ENCODE measurements around the gene RPL15. TPM values are rescaled to one million over a fixed set of nuclear protein-coding genes. Genes with fewer than 3 reads are reported as not detected.
A peak's percentile ranks its signal among the peaks of the same experiment; 100 is the strongest.

The RPL15 gene
- total and polyA plus RNA-seq, 2 donors, result 2,735 to 3,715 TPM

GRCh38 chr3:23945913-23946687 lies 29.2 kb downstream of the RPL15 start:
- H3K36me3 ChIP-seq (ENCODE audit: insufficient read depth), result no peaks in the 10 kb centered on the region
- under 1% methylated on average over 87 of the region's 87 CpGs for WGBS

GRCh38 chr3:23948761-23949160 lies 31.8 kb downstream of the RPL15 start:
- Histone ChIP-seq H3K36me3 (ENCODE audit: insufficient read depth) (no peaks in the 10 kb centered on the region), H3K4me3 (ENCODE audit: low read depth, low read length) (no peak overlapping the region), H3K4me1 (ENCODE audit: insufficient read depth) (peaks cover 4% of the 10 kb centered on the region), H3K27ac (ENCODE audit: low read depth) (no peak overlapping the region)
- DNase-seq (ENCODE audit: extremely low spot score), result no peak
- 86% methylated on average over 2 of the region's 2 CpGs for WGBS

More at GRCh38 chr3:23945913-23946687, 29.2 kb downstream of the RPL15 start:
- Histone ChIP-seq H3K4me3 (ENCODE audit: low read depth, low read length) (peak overlapping the region; percentile 49), H3K27ac (ENCODE audit: low read depth) (peak overlapping the region; percentile 88), H3K4me1 (ENCODE audit: insufficient read depth) (peaks cover 4% of the 10 kb centered on the region)
- peak; percentile 84 for DNase-seq (ENCODE audit: extremely low spot score)

- no peak overlapping the region for H3K4me3 ChIP-seq (ENCODE audit: low read depth, low read length)
- H3K36me3 ChIP-seq (ENCODE audit: insufficient read depth), result no peaks in the 10 kb centered on the region
- no peak for DNase-seq (ENCODE audit: extremely low spot score)
- no peak overlapping the region for H3K27ac ChIP-seq (ENCODE audit: low read depth)
- H3K4me1 ChIP-seq (ENCODE audit: insufficient read depth), result peaks cover 4% of the 10 kb centered on the region
Measured at GRCh38 chr3:23949784-23950183, 32.9 kb downstream of the RPL15 start.

- no peak for DNase-seq (ENCODE audit: extremely low spot score)
- H3K36me3 ChIP-seq (ENCODE audit: insufficient read depth), result no peaks in the 10 kb centered on the region
- H3K4me3 ChIP-seq (ENCODE audit: low read depth, low read length), result no peak overlapping the region
- no peak overlapping the region for H3K27ac ChIP-seq (ENCODE audit: low read depth)
- H3K4me1 ChIP-seq (ENCODE audit: insufficient read depth), result peaks cover 4% of the 10 kb centered on the region
Measured at GRCh38 chr3:23950293-23950692, 33.4 kb downstream of the RPL15 start.

GRCh38 chr3:23952646-23953045 lies 35.7 kb downstream of the RPL15 start:
- 86% methylated on average over 4 of the region's 4 CpGs for WGBS
- Histone ChIP-seq H3K36me3 (ENCODE audit: insufficient read depth) (no peaks in the 10 kb centered on the region), H3K4me3 (ENCODE audit: low read depth, low read length) (no peak overlapping the region), H3K4me1 (ENCODE audit: insufficient read depth) (peaks cover 4% of the 10 kb centered on the region), H3K27ac (ENCODE audit: low read depth) (no peak overlapping the region)
- no peak for DNase-seq (ENCODE audit: extremely low spot score)

- H3K36me3 ChIP-seq (ENCODE audit: insufficient read depth), result no peaks in the 10 kb centered on the region
- 23% methylated on average over 1 of the region's 1 CpG for WGBS
- no peak overlapping the region for H3K4me3 ChIP-seq (ENCODE audit: low read depth, low read length)
- no peak for DNase-seq (ENCODE audit: extremely low spot score)
- no peak overlapping the region for H3K27ac ChIP-seq (ENCODE audit: low read depth)
- peaks cover 4% of the 10 kb centered on the region for H3K4me1 ChIP-seq (ENCODE audit: insufficient read depth)
Measured at GRCh38 chr3:23953523-23953922, 36.6 kb downstream of the RPL15 start.

- WGBS, result 88% methylated on average over 5 of the region's 5 CpGs
- Histone ChIP-seq H3K36me3 (ENCODE audit: insufficient read depth) (no peaks in the 10 kb centered on the region), H3K4me1 (ENCODE audit: insufficient read depth) (peaks cover 4% of the 10 kb centered on the region), H3K4me3 (ENCODE audit: low read depth, low read length) (no peak overlapping the region), H3K27ac (ENCODE audit: low read depth) (no peak overlapping the region)
- no peak for DNase-seq (ENCODE audit: extremely low spot score)
Measured at GRCh38 chr3:23954144-23954543, 37.2 kb downstream of the RPL15 start.

- H3K4me3 ChIP-seq (ENCODE audit: low read depth, low read length), result no peak overlapping the region
- H3K36me3 ChIP-seq (ENCODE audit: insufficient read depth), result no peaks in the 10 kb centered on the region
- no peaks in the 10 kb centered on the region for H3K4me1 ChIP-seq (ENCODE audit: insufficient read depth)
- no peak overlapping the region for H3K27ac ChIP-seq (ENCODE audit: low read depth)
- 86% methylated on average over 3 of the region's 3 CpGs for WGBS
- DNase-seq (ENCODE audit: extremely low spot score), result no peak
Measured at GRCh38 chr3:23956701-23957100, 39.8 kb downstream of the RPL15 start.

GRCh38 chr3:23959135-23959900 lies 42.4 kb downstream of the RPL15 start:
- 75% methylated on average over 7 of the region's 7 CpGs for WGBS
- DNase-seq (ENCODE audit: extremely low spot score), result no peak
- Histone ChIP-seq H3K36me3 (ENCODE audit: insufficient read depth) (no peaks in the 10 kb centered on the region), H3K4me3 (ENCODE audit: low read depth, low read length) (no peak overlapping the region), H3K27ac (ENCODE audit: low read depth) (no peak overlapping the region), H3K4me1 (ENCODE audit: insufficient read depth) (no peaks in the 10 kb centered on the region)

- DNase-seq (ENCODE audit: extremely low spot score), result no peak
- no peak overlapping the region for H3K27ac ChIP-seq (ENCODE audit: low read depth)
- no peaks in the 10 kb centered on the region for H3K36me3 ChIP-seq (ENCODE audit: insufficient read depth)
- 49% methylated on average over 1 of the region's 1 CpG for WGBS
- H3K4me3 ChIP-seq (ENCODE audit: low read depth, low read length), result no peak overlapping the region
- H3K4me1 ChIP-seq (ENCODE audit: insufficient read depth), result no peaks in the 10 kb centered on the region
Measured at GRCh38 chr3:23960649-23961048, 43.7 kb downstream of the RPL15 start.

- H3K4me1 ChIP-seq (ENCODE audit: insufficient read depth), result no peaks in the 10 kb centered on the region
- no peak overlapping the region for H3K4me3 ChIP-seq (ENCODE audit: low read depth, low read length)
- H3K36me3 ChIP-seq (ENCODE audit: insufficient read depth), result no peaks in the 10 kb centered on the region
- 100% methylated on average over 1 of the region's 1 CpG for WGBS
- no peak overlapping the region for H3K27ac ChIP-seq (ENCODE audit: low read depth)
- no peak for DNase-seq (ENCODE audit: extremely low spot score)
Measured at GRCh38 chr3:23961066-23961465, 44.1 kb downstream of the RPL15 start.

GRCh38 chr3:23961913-23962312 lies 45.0 kb downstream of the RPL15 start:
- 94% methylated on average over 5 of the region's 5 CpGs for WGBS
- Histone ChIP-seq H3K4me3 (ENCODE audit: low read depth, low read length) (no peak overlapping the region), H3K36me3 (ENCODE audit: insufficient read depth) (no peaks in the 10 kb centered on the region), H3K27ac (ENCODE audit: low read depth) (no peak overlapping the region), H3K4me1 (ENCODE audit: insufficient read depth) (no peaks in the 10 kb centered on the region)
- no peak for DNase-seq (ENCODE audit: extremely low spot score)

GRCh38 chr3:23964537-23965235 lies 47.8 kb downstream of the RPL15 start:
- no peaks in the 10 kb centered on the region for H3K4me1 ChIP-seq (ENCODE audit: insufficient read depth)

GRCh38 chr3:23966328-23966727 lies 49.4 kb downstream of the RPL15 start:
- Histone ChIP-seq H3K4me1 (ENCODE audit: insufficient read depth) (no peaks in the 10 kb centered on the region), H3K4me3 (ENCODE audit: low read depth, low read length) (no peak overlapping the region), H3K27ac (ENCODE audit: low read depth) (peak overlapping the region; percentile 23), H3K36me3 (ENCODE audit: insufficient read depth) (peaks cover 2% of the 10 kb centered on the region)
- WGBS, result 68% methylated on average over 1 of the region's 1 CpG
- no peak for DNase-seq (ENCODE audit: extremely low spot score)

More at GRCh38 chr3:23964537-23965235, 47.8 kb downstream of the RPL15 start:
- Histone ChIP-seq H3K4me3 (ENCODE audit: low read depth, low read length) (no peak overlapping the region), H3K27ac (ENCODE audit: low read depth) (no peak overlapping the region), H3K36me3 (ENCODE audit: insufficient read depth) (peaks cover 2% of the 10 kb centered on the region)
- no peak for DNase-seq (ENCODE audit: extremely low spot score)
- 59% methylated on average over 3 of the region's 3 CpGs for WGBS

Measured in urinary bladder (tissue), 4 donors.